Activated CD4-positive, alpha-beta memory T cell treated with anti-CD3 and anti-CD28 coated beads, Interleukin-2, amount 10 ng/mL, durations not matched to agents 7 days and 5 days (primary cell): Measurements from ENCODE around the gene NKD1. TPM values are rescaled to one million over a fixed set of nuclear protein-coding genes. Genes with fewer than 3 reads are reported as not detected.
A peak's percentile ranks its signal among the peaks of the same experiment; 100 is the strongest.

Experiments
- CTCF ChIA-PET: fragments of 350-600 bp; sonication (Branson Sonifier 250); formaldehyde crosslinking; loops from one replicate; lab custom pipeline; 2021; ENCODE audit warnings: antibody characterized with exemption, inconsistent platforms; lab: Charles Lee
- POLR2A ChIA-PET: fragments of 350-600 bp; sonication (Branson Sonifier 250); formaldehyde crosslinking; loops from one replicate; lab custom pipeline; 2021; ENCODE audit warnings: antibody characterized with exemption; lab: Charles Lee
- DNase-seq: peaks from one replicate; pipeline ENCODE4 v3.0.0-alpha.2; 2020
- H3K27ac Mint-ChIP-seq: one replicate; pipeline ENCODE4 v1.8.0; 2021; ENCODE audit warnings: mild to moderate bottlenecking, mixed read lengths
- H3K27me3 Mint-ChIP-seq: one replicate; pipeline ENCODE4 v1.8.0; 2021; ENCODE audit warnings: mixed read lengths
- H3K36me3 Mint-ChIP-seq: one replicate; pipeline ENCODE4 v1.8.0; 2021; ENCODE audit warnings: low read depth, mixed read lengths
- H3K4me1 Mint-ChIP-seq: one replicate; pipeline ENCODE4 v1.8.0; 2021; ENCODE audit warnings: mixed read lengths
- H3K4me3 Mint-ChIP-seq: one replicate; pipeline ENCODE4 v1.8.0; 2021; ENCODE audit warnings: mild to moderate bottlenecking, mixed read lengths
- H3K9me3 Mint-ChIP-seq: one replicate; pipeline ENCODE4 v1.8.0; 2021; ENCODE audit warnings: mixed read lengths
- total RNA-seq, 2 experiments: library from RNA; stranded (reverse); gene quantifications; one replicate each; pipeline ENCODE4 v1.2.3, GENCODE V29; 2021

The NKD1 gene
- total RNA-seq, 2 experiments from 2014 or later: 0.95 to 1.9 TPM

- Mint-ChIP-seq H3K4me1 (peaks cover 9% of the 10 kb centered on the region), H3K27ac (no peak overlapping the region), H3K36me3 (no peaks in the 10 kb centered on the region), H3K27me3 (peaks cover 37% of the 10 kb centered on the region), H3K4me3 (peak overlapping the region; percentile 34), H3K9me3 (no peaks in the 10 kb centered on the region)
- ChIA-PET CTCF (interaction anchor here (0.7 kb wide), 1 partner anchor 524 kb away, joined by 4 read pairs; the partner anchor contains the start of gene CNEP1R1), POLR2A (interaction anchor here (0.6 kb wide), 1 partner anchor 428 kb away, joined by 5 read pairs; no protein-coding TSS in a partner anchor)
- DNase-seq: no peak
Observed at GRCh38 chr16:50549561-50549915, 1.3 kb downstream of the NKD1 start.

GRCh38 chr16:50550035-50550434, 1.8 kb downstream of the NKD1 start:
- POLR2A ChIA-PET: interaction anchor here (0.6 kb wide), 1 partner anchor 428 kb away, joined by 5 read pairs; no protein-coding TSS in a partner anchor
- no peak for DNase-seq
- Mint-ChIP-seq H3K4me1 (peaks cover 9% of the 10 kb centered on the region), H3K36me3 (no peaks in the 10 kb centered on the region), H3K4me3 (no peak overlapping the region), H3K27ac (no peak overlapping the region), H3K27me3 (peaks cover 33% of the 10 kb centered on the region), H3K9me3 (no peaks in the 10 kb centered on the region)
- CTCF ChIA-PET: interaction anchor here (0.7 to 1.1 kb wide), 2 partner anchors 256 to 525 kb away, joined by 4 read pairs; partner anchors contain the start of gene CNEP1R1

- Mint-ChIP-seq H3K4me3 (no peak overlapping the region), H3K27ac (no peak overlapping the region), H3K36me3 (no peaks in the 10 kb centered on the region), H3K27me3 (peaks cover 24% of the 10 kb centered on the region), H3K9me3 (no peaks in the 10 kb centered on the region), H3K4me1 (peaks cover 9% of the 10 kb centered on the region)
- ChIA-PET POLR2A (interaction anchor here (0.8 kb wide), 1 partner anchor 236 kb away, joined by 3 read pairs; no protein-coding TSS in a partner anchor), CTCF (interaction anchor here (1.1 kb wide), 1 partner anchor 255 kb away, joined by 4 read pairs; no protein-coding TSS in a partner anchor)
- DNase-seq: no peak
Observed at GRCh38 chr16:50550866-50551641, 2.9 kb downstream of the NKD1 start.

- Mint-ChIP-seq H3K36me3 (no peaks in the 10 kb centered on the region), H3K27ac (no peak overlapping the region), H3K9me3 (no peaks in the 10 kb centered on the region), H3K27me3 (peaks cover 20% of the 10 kb centered on the region), H3K4me1 (peaks cover 1% of the 10 kb centered on the region), H3K4me3 (no peak overlapping the region)
- DNase-seq: no peak
- CTCF ChIA-PET: interaction anchor here (1.0 kb wide), 1 partner anchor 112 kb away, joined by 3 read pairs; no protein-coding TSS in a partner anchor
- POLR2A ChIA-PET: interaction anchor here (0.8 kb wide), 1 partner anchor 234 kb away, joined by 3 read pairs; no protein-coding TSS in a partner anchor
Observed at GRCh38 chr16:50552476-50553101, 4.4 kb downstream of the NKD1 start.

GRCh38 chr16:50553182-50553710, 5.0 kb downstream of the NKD1 start:
- ChIA-PET POLR2A (no interaction called here), CTCF (interaction anchor here (1.0 kb wide), 1 partner anchor 111 kb away, joined by 3 read pairs; no protein-coding TSS in a partner anchor)
- Mint-ChIP-seq H3K4me3 (no peak overlapping the region), H3K36me3 (no peaks in the 10 kb centered on the region), H3K27me3 (peaks cover 20% of the 10 kb centered on the region), H3K27ac (no peak overlapping the region), H3K9me3 (no peaks in the 10 kb centered on the region), H3K4me1 (peaks cover 1% of the 10 kb centered on the region)
- no peak for DNase-seq

- ChIA-PET CTCF (interaction anchor here (1.0 kb wide), 1 partner anchor 111 kb away, joined by 3 read pairs; no protein-coding TSS in a partner anchor), POLR2A (no interaction called here)
- Mint-ChIP-seq H3K36me3 (no peaks in the 10 kb centered on the region), H3K4me1 (peaks cover 1% of the 10 kb centered on the region), H3K4me3 (no peak overlapping the region), H3K27ac (no peak overlapping the region), H3K27me3 (peaks cover 20% of the 10 kb centered on the region), H3K9me3 (no peaks in the 10 kb centered on the region)
- DNase-seq: no peak
Observed at GRCh38 chr16:50553731-50554360, 5.7 kb downstream of the NKD1 start.

GRCh38 chr16:50555269-50555875, 7.2 kb downstream of the NKD1 start:
- no peaks in the 10 kb centered on the region for H3K36me3 Mint-ChIP-seq

GRCh38 chr16:50555952-50556673, 7.9 kb downstream of the NKD1 start:
- ChIA-PET CTCF (no interaction called here), POLR2A (no interaction called here)
- DNase-seq: no peak
- Mint-ChIP-seq H3K9me3 (no peaks in the 10 kb centered on the region), H3K27me3 (peaks cover 5% of the 10 kb centered on the region), H3K36me3 (no peaks in the 10 kb centered on the region), H3K4me1 (no peaks in the 10 kb centered on the region), H3K27ac (no peak overlapping the region), H3K4me3 (no peak overlapping the region)

More at GRCh38 chr16:50555269-50555875, 7.2 kb downstream of the NKD1 start:
- no peak for DNase-seq
- Mint-ChIP-seq H3K27me3 (peaks cover 11% of the 10 kb centered on the region), H3K9me3 (no peaks in the 10 kb centered on the region), H3K4me1 (no peaks in the 10 kb centered on the region), H3K27ac (no peak overlapping the region), H3K4me3 (no peak overlapping the region)
- CTCF ChIA-PET: no interaction called here
- POLR2A ChIA-PET: no interaction called here

- Mint-ChIP-seq H3K27ac (no peak overlapping the region), H3K4me1 (no peaks in the 10 kb centered on the region), H3K9me3 (no peaks in the 10 kb centered on the region), H3K36me3 (no peaks in the 10 kb centered on the region), H3K4me3 (no peak overlapping the region), H3K27me3 (peaks cover 1% of the 10 kb centered on the region)
- ChIA-PET CTCF (no interaction called here), POLR2A (no interaction called here)
- DNase-seq: no peak
Observed at GRCh38 chr16:50557046-50557445, 8.8 kb downstream of the NKD1 start.

GRCh38 chr16:50558913-50559312, 10.7 kb downstream of the NKD1 start:
- POLR2A ChIA-PET: interaction anchor here (1.2 kb wide), 1 partner anchor 14 kb away, joined by 3 read pairs; no protein-coding TSS in a partner anchor
- H3K27ac Mint-ChIP-seq: no peak overlapping the region
- CTCF ChIA-PET: interaction anchor here (0.7 kb wide), 1 partner anchor 248 kb away, joined by 5 read pairs; no protein-coding TSS in a partner anchor
- no peaks in the 10 kb centered on the region for H3K4me1 Mint-ChIP-seq
- no peak for DNase-seq
- no peaks in the 10 kb centered on the region for H3K9me3 Mint-ChIP-seq
- H3K36me3 Mint-ChIP-seq: no peaks in the 10 kb centered on the region
- H3K27me3 Mint-ChIP-seq: no peaks in the 10 kb centered on the region
- no peak overlapping the region for H3K4me3 Mint-ChIP-seq

- H3K36me3 Mint-ChIP-seq: no peaks in the 10 kb centered on the region
- H3K4me1 Mint-ChIP-seq: no peaks in the 10 kb centered on the region
- DNase-seq: no peak
- no peaks in the 10 kb centered on the region for H3K27me3 Mint-ChIP-seq
- no peak overlapping the region for H3K4me3 Mint-ChIP-seq
- POLR2A ChIA-PET: interaction anchor here (1.2 kb wide), 1 partner anchor 14 kb away, joined by 3 read pairs; no protein-coding TSS in a partner anchor
- no peaks in the 10 kb centered on the region for H3K9me3 Mint-ChIP-seq
- H3K27ac Mint-ChIP-seq: no peak overlapping the region
- CTCF ChIA-PET: no interaction called here
Observed at GRCh38 chr16:50559342-50559741, 11.1 kb downstream of the NKD1 start.
